MM.1S (cell line): ENCODE data around the gene MLLT10.

Experiments used
- EZH2 ChIP-seq: fragments of 300-600 bp; sonication (generic); optimal IDR thresholded peaks from 2 replicates; pipeline ENCODE3; 2017; ENCODE audit warnings: low read depth, mild to moderate bottlenecking, antibody characterized with exemption, low read length, mixed read lengths
- EZH2phosphoT487 ChIP-seq: fragments of 300-600 bp; sonication (generic); IDR thresholded peaks from 2 replicates; pipeline ENCODE4 v1.6.1; 2018; ENCODE audit warnings: antibody characterized with exemption, low read length
- TF ChIP-seq, protein P1 (sequence below): fragments of 300-600 bp; sonication (generic); IDR thresholded peaks from 2 replicates; pipeline ENCODE4 v1.5.1; 2016; ENCODE audit warnings: antibody characterized with exemption, low read length, mixed read lengths

- TF ChIP-seq EZH2 (no peak), EZH2phosphoT487 (no peak)
- TF ChIP-seq, protein P1, sequence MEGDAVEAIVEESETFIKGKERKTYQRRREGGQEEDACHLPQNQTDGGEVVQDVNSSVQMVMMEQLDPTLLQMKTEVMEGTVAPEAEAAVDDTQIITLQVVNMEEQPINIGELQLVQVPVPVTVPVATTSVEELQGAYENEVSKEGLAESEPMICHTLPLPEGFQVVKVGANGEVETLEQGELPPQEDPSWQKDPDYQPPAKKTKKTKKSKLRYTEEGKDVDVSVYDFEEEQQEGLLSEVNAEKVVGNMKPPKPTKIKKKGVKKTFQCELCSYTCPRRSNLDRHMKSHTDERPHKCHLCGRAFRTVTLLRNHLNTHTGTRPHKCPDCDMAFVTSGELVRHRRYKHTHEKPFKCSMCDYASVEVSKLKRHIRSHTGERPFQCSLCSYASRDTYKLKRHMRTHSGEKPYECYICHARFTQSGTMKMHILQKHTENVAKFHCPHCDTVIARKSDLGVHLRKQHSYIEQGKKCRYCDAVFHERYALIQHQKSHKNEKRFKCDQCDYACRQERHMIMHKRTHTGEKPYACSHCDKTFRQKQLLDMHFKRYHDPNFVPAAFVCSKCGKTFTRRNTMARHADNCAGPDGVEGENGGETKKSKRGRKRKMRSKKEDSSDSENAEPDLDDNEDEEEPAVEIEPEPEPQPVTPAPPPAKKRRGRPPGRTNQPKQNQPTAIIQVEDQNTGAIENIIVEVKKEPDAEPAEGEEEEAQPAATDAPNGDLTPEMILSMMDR = no peak
Measured at GRCh38 chr10:21530641-21531040, 3.4 kb upstream of the MLLT10 start.
